GM23338 (cell line): ENCODE data around the gene KSR2. TPM values are rescaled to one million over a fixed set of nuclear protein-coding genes. Genes with fewer than 3 reads are reported as not detected.

Source experiments
- ATAC-seq: fragments of 200-7000 bp; cut with Tn5 transposase; 3 replicates; pipeline ENCODE4 v1.9.1; 2020
- DNase-seq: peaks from one replicate; pipeline ENCODE4 v3.0.0-alpha.2; 2015; ENCODE audit warnings: low spot score
- H2AFZ ChIP-seq: fragments of 200-600 bp; sonication (generic); 2 replicates; pipeline ENCODE4 v1.8.0; 2016; ENCODE audit warnings: antibody characterized with exemption, mild to moderate bottlenecking, moderate library complexity
- H3F3A ChIP-seq: fragments of 200-600 bp; sonication (generic); replicated peaks from 2 replicates; pipeline ENCODE4 v1.8.0; 2017; ENCODE audit warnings: antibody characterized with exemption, mixed run types, low read depth
- H3K27ac ChIP-seq: fragments of 200-600 bp; sonication (generic); 2 replicates; pipeline ENCODE4 v1.6.1; 2016; ENCODE audit warnings: low read depth
- H3K27me3 ChIP-seq: fragments of 200-600 bp; sonication (generic); 2 replicates; pipeline ENCODE4 v1.8.0; 2016; ENCODE audit warnings: mild to moderate bottlenecking, mixed run types, moderate library complexity; ENCODE audit not compliant: insufficient read depth
- H3K36me3 ChIP-seq: fragments of 200-600 bp; sonication (generic); 2 replicates; pipeline ENCODE4 v1.8.0; 2016; ENCODE audit warnings: mild to moderate bottlenecking; ENCODE audit not compliant: insufficient read depth
- H3K4me1 ChIP-seq: fragments of 200-600 bp; sonication (generic); 2 replicates; pipeline ENCODE4 v1.8.0; 2016; ENCODE audit warnings: mild to moderate bottlenecking, moderate library complexity; ENCODE audit not compliant: insufficient read depth
- H3K4me2 ChIP-seq: fragments of 200-600 bp; sonication (generic); 2 replicates; pipeline ENCODE4 v1.7.1; 2017; ENCODE audit warnings: mixed run types
- H3K4me3 ChIP-seq: fragments of 200-600 bp; sonication (generic); 2 replicates; pipeline ENCODE4 v1.6.1; 2016; ENCODE audit warnings: mixed run types
- H3K79me2 ChIP-seq: fragments of 200-600 bp; sonication (generic); replicated peaks from 2 replicates; pipeline ENCODE4 v1.8.0; 2017; ENCODE audit warnings: mild to moderate bottlenecking; ENCODE audit not compliant: insufficient read depth
- H3K9me2 ChIP-seq: fragments of 200-600 bp; sonication (generic); 2 replicates; pipeline ENCODE4 v1.8.0; 2017; ENCODE audit not compliant: insufficient read depth
- H4K20me1 ChIP-seq: fragments of 200-600 bp; sonication (generic); replicated peaks from 2 replicates; pipeline ENCODE4 v1.8.0; 2017; ENCODE audit warnings: mild to moderate bottlenecking; ENCODE audit not compliant: insufficient read depth
- H3K27ac Mint-ChIP-seq: 2 replicates; pipeline ENCODE4 v1.8.0; 2020; ENCODE audit warnings: inconsistent platforms, mild to moderate bottlenecking, moderate library complexity, mixed read lengths
- H3K27me3 Mint-ChIP-seq: 3 replicates; pipeline ENCODE4 v1.8.0; 2022; ENCODE audit warnings: low read depth, mild to moderate bottlenecking, moderate library complexity, mixed read lengths, inconsistent platforms; ENCODE audit not compliant: insufficient read depth, poor library complexity
- H3K36me3 Mint-ChIP-seq: 3 replicates; pipeline ENCODE4 v1.8.0; 2021; ENCODE audit warnings: low read depth, mild to moderate bottlenecking, inconsistent platforms, moderate library complexity, mixed read lengths
- H3K4me1 Mint-ChIP-seq: 3 replicates; pipeline ENCODE4 v1.8.0; 2020; ENCODE audit warnings: mild to moderate bottlenecking, inconsistent platforms, mixed read lengths
- H3K4me3 Mint-ChIP-seq: 3 replicates; pipeline ENCODE4 v1.8.0; 2021; ENCODE audit warnings: moderate library complexity, mild to moderate bottlenecking, inconsistent platforms, mixed read lengths
- H3K9me3 Mint-ChIP-seq: 3 replicates; pipeline ENCODE4 v1.8.0; 2020; ENCODE audit warnings: moderate library complexity, mild to moderate bottlenecking, inconsistent platforms, mixed read lengths
- CREB1 ChIP-seq: fragments of 250-450 bp; sonication (Bioruptor Pico); IDR thresholded peaks from 2 replicates; pipeline ENCODE4 v1.5.0; 2020; ENCODE audit warnings: low read depth, mild to moderate bottlenecking, moderate library complexity
- EZH2phosphoT487 ChIP-seq: fragments of 200-600 bp; sonication (generic); IDR thresholded peaks from one replicate; pipeline ENCODE4 v1.8.1; 2018; ENCODE audit warnings: antibody characterized with exemption; ENCODE audit not compliant: unreplicated experiment
- JUNB ChIP-seq: IDR thresholded peaks from one replicate; pipeline ENCODE4 v1.6.1; 2016; ENCODE audit warnings: antibody characterized with exemption; ENCODE audit not compliant: unreplicated experiment
- NANOG ChIP-seq: IDR thresholded peaks from 2 replicates; pipeline ENCODE4 v1.6.1; 2016; ENCODE audit warnings: antibody characterized with exemption, borderline replicate concordance
- POLR2AphosphoS5 ChIP-seq: IDR thresholded peaks from 2 replicates; pipeline ENCODE4 v1.6.1; 2016; ENCODE audit warnings: antibody characterized with exemption, low read depth
- ZNF331 ChIP-seq: fragments of 250-450 bp; sonication (Bioruptor Pico); IDR thresholded peaks from 2 replicates; pipeline ENCODE4 v1.5.0; 2020; ENCODE audit warnings: low read depth, mild to moderate bottlenecking, moderate library complexity
- polyA plus RNA-seq: library from polyadenylated mRNA; unstranded; fragments of >200 nt; fragmentation: Nextera tagmentation; extraction: Ambion mirVana; gene quantifications from 2 replicates; pipeline ENCODE4 v1.2.1, GENCODE V29; 2016
- total RNA-seq: library from RNA; depleted of rRNA; stranded (reverse); fragments of >200 nt; shearing (Covaris generic); gene quantifications from 2 replicates; pipeline ENCODE4 v1.2.3, GENCODE V29; 2014
- TF ChIP-seq, protein P1 (sequence below): IDR thresholded peaks from one replicate; pipeline ENCODE4 v1.6.1; 2018; ENCODE audit warnings: antibody characterized with exemption; ENCODE audit not compliant: unreplicated experiment
- TF ChIP-seq, protein P2 (sequence below): IDR thresholded peaks from 2 replicates; pipeline ENCODE4 v1.6.1; 2016; ENCODE audit warnings: antibody characterized with exemption

KSR2 gene
- total and polyA plus RNA-seq, 2 experiments from 2014 or later: 1.1 to 2.7 TPM

DNA sequence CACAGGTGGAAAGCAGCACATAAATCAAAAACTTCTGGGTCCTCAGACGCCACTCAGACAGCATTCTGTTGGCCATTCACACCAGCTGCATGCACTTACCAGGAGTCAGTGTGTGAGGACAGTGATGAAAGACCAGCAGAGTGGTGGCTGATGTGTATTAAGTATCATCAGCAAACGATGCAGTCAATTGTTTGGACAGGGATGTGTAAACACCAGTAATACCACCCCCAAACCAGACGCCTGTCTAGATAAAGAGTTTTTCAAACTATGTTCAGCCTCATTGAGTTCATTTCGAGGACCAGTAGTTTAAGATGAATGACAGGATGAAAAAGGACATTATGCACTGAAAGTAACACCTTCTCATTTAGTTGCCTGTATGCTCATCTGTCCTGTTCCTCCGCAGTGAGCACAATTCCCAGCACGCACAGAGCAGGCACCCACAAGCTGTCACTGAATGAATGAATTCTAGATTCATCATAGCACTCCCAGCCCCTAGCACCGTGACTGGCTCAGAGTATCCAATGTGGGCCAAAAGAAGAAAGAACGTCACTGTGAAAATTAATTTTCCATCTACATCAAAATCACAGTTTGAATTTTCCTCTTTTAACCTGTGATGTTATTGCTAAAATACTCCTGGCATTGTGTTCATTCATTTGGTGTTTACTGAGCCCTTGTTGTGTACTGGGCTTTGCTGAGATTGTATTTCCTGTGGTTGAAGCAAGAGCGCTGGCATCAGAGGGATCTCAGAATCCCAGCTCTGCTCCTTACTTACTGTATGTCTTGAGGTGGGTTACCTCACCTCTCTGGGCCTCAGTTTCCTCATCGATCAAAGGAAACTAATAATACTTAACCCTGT lies 482.6 kb downstream of the KSR2 start:
- Mint-ChIP-seq H3K4me3 (no peak overlapping the region), H3K4me1 (peaks cover 2% of the 10 kb centered on the region; the same call in 2 of the 3 replicates), H3K27ac (no peak overlapping the region), H3K9me3 (no peaks in the 10 kb centered on the region), H3K27me3 (no peaks in the 10 kb centered on the region), H3K36me3 (no peaks in the 10 kb centered on the region)
- Histone ChIP-seq H3K27me3 (no peaks in the 10 kb centered on the region), H3K4me3 (no peak overlapping the region), H3K79me2 (no peaks in the 10 kb centered on the region), H4K20me1 (no peaks in the 10 kb centered on the region), H2AFZ (no peak overlapping the region), H3K4me1 (no peaks in the 10 kb centered on the region), H3K4me2 (no peak overlapping the region), H3F3A (no peaks in the 10 kb centered on the region), H3K27ac (no peak overlapping the region), H3K36me3 (no peaks in the 10 kb centered on the region), H3K9me2 (no peaks in the 10 kb centered on the region)
- DNase-seq: no peak
- no peak for ATAC-seq
- TF ChIP-seq NANOG: no peak
- TF ChIP-seq, protein P1, sequence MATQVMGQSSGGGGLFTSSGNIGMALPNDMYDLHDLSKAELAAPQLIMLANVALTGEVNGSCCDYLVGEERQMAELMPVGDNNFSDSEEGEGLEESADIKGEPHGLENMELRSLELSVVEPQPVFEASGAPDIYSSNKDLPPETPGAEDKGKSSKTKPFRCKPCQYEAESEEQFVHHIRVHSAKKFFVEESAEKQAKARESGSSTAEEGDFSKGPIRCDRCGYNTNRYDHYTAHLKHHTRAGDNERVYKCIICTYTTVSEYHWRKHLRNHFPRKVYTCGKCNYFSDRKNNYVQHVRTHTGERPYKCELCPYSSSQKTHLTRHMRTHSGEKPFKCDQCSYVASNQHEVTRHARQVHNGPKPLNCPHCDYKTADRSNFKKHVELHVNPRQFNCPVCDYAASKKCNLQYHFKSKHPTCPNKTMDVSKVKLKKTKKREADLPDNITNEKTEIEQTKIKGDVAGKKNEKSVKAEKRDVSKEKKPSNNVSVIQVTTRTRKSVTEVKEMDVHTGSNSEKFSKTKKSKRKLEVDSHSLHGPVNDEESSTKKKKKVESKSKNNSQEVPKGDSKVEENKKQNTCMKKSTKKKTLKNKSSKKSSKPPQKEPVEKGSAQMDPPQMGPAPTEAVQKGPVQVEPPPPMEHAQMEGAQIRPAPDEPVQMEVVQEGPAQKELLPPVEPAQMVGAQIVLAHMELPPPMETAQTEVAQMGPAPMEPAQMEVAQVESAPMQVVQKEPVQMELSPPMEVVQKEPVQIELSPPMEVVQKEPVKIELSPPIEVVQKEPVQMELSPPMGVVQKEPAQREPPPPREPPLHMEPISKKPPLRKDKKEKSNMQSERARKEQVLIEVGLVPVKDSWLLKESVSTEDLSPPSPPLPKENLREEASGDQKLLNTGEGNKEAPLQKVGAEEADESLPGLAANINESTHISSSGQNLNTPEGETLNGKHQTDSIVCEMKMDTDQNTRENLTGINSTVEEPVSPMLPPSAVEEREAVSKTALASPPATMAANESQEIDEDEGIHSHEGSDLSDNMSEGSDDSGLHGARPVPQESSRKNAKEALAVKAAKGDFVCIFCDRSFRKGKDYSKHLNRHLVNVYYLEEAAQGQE: no peak
- TF ChIP-seq ZNF331: no peak
- no peak for TF ChIP-seq POLR2AphosphoS5
- no peak for TF ChIP-seq CREB1

DNA sequence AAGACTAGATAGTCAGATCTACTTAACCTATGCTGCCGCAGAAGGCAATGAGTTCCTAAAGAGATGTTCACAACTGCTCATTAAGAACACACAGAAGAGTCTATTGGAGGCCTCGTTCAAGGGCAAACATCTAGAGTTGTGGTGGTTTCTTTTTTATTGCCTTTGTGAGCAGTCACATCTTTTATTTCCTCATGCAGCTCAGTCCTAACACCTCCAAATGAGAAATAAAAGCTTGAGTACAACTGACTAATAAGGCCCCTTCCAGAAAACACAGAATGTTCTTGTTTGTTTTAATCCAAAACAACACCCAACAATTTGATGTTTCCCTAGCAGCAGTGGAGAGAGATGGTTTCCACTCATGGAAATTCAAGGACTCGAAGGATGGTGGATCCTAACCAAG lies 483.9 kb downstream of the KSR2 start:
- no peak overlapping the region for H3K27ac Mint-ChIP-seq
- Histone ChIP-seq H4K20me1 (no peaks in the 10 kb centered on the region), H3K4me2 (no peak overlapping the region), H3K9me2 (no peaks in the 10 kb centered on the region), H3F3A (no peaks in the 10 kb centered on the region), H3K36me3 (no peaks in the 10 kb centered on the region), H3K27me3 (no peaks in the 10 kb centered on the region), H3K79me2 (no peaks in the 10 kb centered on the region), H2AFZ (no peak overlapping the region), H3K4me1 (no peaks in the 10 kb centered on the region), H3K4me3 (no peak overlapping the region), H3K27ac (no peak overlapping the region)
- peaks cover 2% of the 10 kb centered on the region; the same call in 2 of the 3 replicates for H3K4me1 Mint-ChIP-seq
- ATAC-seq (no peak), DNase-seq (no peak)
- H3K9me3 Mint-ChIP-seq: no peaks in the 10 kb centered on the region
- H3K4me3 Mint-ChIP-seq: no peak overlapping the region
- no peaks in the 10 kb centered on the region for H3K27me3 Mint-ChIP-seq
- no peaks in the 10 kb centered on the region for H3K36me3 Mint-ChIP-seq
- no peak for TF ChIP-seq ZNF331

DNA sequence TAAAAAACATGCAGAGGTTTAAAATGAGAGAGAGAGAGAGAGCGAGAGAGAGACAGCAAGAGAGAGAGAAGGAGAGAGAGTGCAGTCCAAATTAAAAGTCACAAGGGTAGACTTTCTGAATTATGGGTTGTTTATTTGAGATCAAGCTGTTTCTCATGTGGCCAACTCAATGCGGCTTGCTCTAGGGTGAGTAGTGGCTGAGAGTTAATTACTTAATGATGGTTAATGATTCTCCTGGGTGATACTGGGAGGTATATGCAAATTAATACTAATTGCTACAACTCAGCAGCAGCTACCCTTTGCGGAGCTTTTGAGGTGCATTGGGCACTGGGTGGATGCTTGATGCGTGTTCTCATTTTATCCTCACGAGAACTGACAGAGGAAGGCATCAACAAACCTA lies 485.3 kb downstream of the KSR2 start:
- Histone ChIP-seq H2AFZ (no peak overlapping the region), H3K9me2 (no peaks in the 10 kb centered on the region), H3K79me2 (no peaks in the 10 kb centered on the region), H4K20me1 (no peaks in the 10 kb centered on the region), H3K4me2 (no peak overlapping the region), H3K4me3 (no peak overlapping the region), H3K27ac (no peak overlapping the region), H3F3A (no peaks in the 10 kb centered on the region), H3K36me3 (no peaks in the 10 kb centered on the region), H3K27me3 (no peaks in the 10 kb centered on the region), H3K4me1 (no peaks in the 10 kb centered on the region)
- Mint-ChIP-seq H3K4me3 (no peak overlapping the region), H3K27me3 (no peaks in the 10 kb centered on the region), H3K27ac (no peak overlapping the region), H3K36me3 (no peaks in the 10 kb centered on the region), H3K9me3 (no peaks in the 10 kb centered on the region), H3K4me1 (peaks cover 2% of the 10 kb centered on the region; the same call in 2 of the 3 replicates)
- no peak for DNase-seq
- ATAC-seq: no peak
- TF ChIP-seq JUNB (no peak), NANOG (no peak), EZH2phosphoT487 (no peak)
- TF ChIP-seq, protein P1: no peak
- TF ChIP-seq, protein P2, sequence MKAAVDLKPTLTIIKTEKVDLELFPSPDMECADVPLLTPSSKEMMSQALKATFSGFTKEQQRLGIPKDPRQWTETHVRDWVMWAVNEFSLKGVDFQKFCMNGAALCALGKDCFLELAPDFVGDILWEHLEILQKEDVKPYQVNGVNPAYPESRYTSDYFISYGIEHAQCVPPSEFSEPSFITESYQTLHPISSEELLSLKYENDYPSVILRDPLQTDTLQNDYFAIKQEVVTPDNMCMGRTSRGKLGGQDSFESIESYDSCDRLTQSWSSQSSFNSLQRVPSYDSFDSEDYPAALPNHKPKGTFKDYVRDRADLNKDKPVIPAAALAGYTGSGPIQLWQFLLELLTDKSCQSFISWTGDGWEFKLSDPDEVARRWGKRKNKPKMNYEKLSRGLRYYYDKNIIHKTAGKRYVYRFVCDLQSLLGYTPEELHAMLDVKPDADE: no peak
